HL-60 (cell line): Measurements from ENCODE around the gene SPSB4.

Source experiments
- REST ChIP-seq: IDR thresholded peaks from 2 replicates; pipeline ENCODE4 v1.6.1; 2012; ENCODE audit warnings: low read depth; ENCODE audit not compliant: insufficient replicate concordance
- TF ChIP-seq, protein P1 (sequence below): IDR thresholded peaks from one replicate; pipeline ENCODE4 v1.5.1; 2011; ENCODE audit warnings: low read length, control low read depth, inconsistent platforms; ENCODE audit not compliant: insufficient read depth

DNA sequence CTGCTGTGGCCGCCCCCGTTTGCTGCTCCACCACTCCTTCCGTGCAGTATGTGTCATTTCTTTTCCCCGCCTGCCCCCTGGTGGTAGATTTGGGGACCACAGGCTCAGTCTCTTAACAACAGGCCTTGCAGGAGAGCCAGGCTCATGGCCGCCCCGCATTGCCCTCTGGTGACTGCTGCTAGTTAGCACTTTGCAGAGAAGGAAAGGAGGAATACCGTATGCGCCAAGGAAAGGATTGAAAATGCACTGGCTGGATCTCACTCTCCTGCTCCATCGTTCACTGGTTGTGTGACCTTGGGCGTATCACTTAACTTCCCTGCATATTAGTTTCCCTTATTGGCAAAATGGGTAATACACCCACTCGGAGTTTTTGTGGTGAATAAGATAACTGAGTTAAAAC, 141.2 kb downstream of the SPSB4 start:
- TF ChIP-seq, protein P1, sequence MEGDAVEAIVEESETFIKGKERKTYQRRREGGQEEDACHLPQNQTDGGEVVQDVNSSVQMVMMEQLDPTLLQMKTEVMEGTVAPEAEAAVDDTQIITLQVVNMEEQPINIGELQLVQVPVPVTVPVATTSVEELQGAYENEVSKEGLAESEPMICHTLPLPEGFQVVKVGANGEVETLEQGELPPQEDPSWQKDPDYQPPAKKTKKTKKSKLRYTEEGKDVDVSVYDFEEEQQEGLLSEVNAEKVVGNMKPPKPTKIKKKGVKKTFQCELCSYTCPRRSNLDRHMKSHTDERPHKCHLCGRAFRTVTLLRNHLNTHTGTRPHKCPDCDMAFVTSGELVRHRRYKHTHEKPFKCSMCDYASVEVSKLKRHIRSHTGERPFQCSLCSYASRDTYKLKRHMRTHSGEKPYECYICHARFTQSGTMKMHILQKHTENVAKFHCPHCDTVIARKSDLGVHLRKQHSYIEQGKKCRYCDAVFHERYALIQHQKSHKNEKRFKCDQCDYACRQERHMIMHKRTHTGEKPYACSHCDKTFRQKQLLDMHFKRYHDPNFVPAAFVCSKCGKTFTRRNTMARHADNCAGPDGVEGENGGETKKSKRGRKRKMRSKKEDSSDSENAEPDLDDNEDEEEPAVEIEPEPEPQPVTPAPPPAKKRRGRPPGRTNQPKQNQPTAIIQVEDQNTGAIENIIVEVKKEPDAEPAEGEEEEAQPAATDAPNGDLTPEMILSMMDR, result peak; percentile 89
- TF ChIP-seq REST, result no peak
